HG03097 (cell line): Measurements from ENCODE around the gene CPT1B.
"Not testable (repeated sequence)": the region's sequence is repeated elsewhere in the genome, so short reads cannot be mapped to it uniquely, and the experiment has no call there.

Experiments
- ATAC-seq: cut with Tn5 transposase; IDR thresholded peaks from one replicate; pipeline ENCODE4 v1.9.1; 2021; ENCODE audit not compliant: unreplicated experiment, low FRiP score

CPT1B gene

DNA sequence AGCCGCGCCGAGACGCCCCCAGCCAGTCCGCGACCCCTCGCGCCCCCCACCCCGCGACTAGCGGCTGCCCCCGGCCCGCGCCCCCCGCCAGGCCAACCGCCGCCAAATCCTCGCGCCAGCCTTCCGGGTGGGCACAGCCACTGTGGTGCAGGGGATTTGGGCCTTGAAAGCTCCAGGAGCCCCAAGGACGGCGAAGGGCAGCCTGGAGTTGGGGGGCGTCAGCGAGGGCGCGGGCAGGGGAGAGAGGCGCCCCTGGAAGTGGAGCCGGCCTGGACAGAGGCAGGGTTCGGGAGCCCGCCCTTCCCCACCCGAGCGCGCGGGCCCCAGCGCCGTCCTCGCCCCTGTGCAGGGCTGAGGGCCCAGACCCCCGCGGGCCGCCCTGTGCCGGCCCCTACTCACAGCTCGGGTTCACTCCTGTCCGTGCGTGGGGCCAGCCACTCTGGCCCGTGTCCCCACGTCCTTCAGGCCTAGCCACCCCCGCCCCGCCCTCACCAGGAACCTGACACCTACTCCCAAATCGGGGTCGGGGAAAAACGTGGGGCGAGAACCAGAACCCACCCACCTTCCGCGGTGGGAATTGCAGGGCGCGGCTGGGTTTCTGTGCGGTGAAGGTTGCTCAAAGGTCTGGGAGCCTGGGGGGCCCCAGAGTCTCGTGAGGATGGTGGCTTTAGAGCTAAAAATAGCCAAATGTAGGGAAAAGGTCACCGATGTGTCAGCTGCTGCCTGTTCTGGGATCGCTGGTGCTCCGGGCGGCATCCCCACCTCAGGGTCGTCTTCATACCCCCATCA, at the start of gene CPT1B:
CPT1B (minus strand) TSS at position 441 of the 789 bp plus-strand sequence. CDS start 512 bp downstream, outside the sequence.
- no peak for ATAC-seq

GRCh38 chr22:50626850-50627641, 48.8 kb upstream of the CPT1B start:
- no peak for ATAC-seq

GRCh38 chr22:50626314-50626849, 48.2 kb upstream of the CPT1B start:
- ATAC-seq = no peak

DNA sequence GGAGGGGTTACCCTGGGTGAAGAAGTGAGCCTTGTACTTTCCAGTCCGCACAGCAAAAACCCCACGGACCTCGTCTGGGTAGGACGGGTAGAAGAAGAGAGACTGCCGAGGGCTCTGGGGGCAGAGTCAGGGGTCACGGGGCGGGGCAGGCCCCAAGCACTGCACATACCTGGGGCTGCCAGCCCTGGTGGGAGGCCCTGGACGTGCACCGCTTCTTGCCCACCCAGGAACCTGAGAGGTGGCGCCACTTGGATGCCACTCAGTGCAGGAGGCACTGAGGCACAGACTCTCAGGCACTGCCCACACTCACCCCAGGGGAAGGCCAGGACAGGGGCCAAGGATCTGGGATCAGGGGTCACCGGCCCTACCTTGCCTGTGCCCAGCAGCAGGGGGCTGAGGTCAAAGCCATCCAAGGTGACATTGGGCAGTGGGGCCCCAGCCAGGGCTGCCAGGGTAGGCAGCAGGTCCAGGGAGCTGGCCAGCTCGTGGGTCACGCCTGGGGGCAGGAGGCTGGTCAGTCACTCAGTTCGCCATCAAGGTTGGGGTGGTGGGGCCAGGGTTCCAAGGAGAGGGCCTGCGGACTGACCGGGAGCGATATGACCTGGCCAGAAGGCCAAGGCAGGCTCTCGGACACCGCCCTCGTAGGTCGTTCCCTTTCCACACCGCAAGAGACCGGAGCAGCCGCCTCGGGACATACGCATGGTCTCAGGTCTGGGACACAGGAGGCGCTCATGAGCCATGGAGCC, 47.5 kb upstream of the CPT1B start:
- no peak for ATAC-seq

DNA sequence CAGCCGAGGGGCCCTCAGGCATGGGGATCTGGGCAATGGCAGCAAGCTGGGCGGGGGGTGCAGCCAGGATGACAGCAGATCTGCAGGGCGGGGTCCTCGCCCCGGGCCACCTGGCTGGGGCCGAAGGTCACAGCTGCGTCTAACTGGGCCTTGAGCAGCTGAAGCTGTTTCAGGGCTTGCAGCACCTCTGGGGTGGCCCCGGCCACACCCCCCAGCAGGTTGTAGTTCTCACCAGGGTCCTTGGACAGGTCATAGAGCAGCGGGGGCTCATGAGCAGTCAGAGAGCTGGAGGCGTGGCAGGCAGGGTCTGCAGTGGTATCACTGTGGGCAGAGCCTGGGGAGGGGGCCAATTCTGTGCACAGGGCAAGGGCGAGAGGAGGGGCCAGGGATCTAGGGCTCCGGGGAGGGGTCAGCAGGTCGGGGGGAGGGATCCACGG, 46.9 kb upstream of the CPT1B start:
- ATAC-seq = no peak

- ATAC-seq = no peak
These were observed 46.3 kb upstream of the CPT1B start for GRCh38 chr22:50624347-50625130.

GRCh38 chr22:50622723-50623327, 44.6 kb upstream of the CPT1B start:
- ATAC-seq = no peak

DNA sequence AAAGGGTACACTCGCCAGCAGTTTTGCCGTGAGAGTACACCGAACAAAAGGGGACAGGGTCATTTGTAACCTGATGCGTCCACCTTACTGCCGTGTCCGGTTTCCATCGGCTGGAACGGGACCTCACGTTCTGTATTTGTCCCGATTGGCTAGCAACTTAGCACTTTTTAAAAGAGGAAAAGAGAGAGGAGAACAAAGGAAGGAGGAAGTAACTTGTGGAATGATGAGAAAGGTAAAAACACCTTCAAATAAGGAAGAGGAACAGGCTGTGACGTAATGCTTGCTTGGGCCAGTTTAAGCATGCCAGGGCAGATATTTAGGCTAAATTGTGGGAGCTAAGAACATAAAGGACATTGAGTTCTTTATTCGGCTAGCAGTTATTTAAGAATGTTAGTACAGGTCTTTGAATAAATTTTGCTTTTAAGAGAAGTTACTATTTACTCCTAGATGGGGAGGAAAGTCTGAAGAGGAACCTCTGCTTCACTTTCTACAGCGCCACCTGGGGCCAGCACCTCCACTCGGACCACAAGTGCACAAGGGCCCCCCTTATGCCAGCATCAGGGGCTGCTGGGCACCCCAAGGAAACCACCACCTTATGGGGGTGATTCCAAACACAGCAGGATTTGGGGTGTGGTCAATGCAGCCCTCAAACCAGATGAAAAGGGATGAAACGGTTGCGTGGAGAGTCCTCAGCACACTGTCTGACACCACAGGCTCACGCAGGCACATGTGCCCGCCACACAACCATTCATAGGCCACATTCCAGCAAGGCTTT, 43.9 kb upstream of the CPT1B start:
- no peak for ATAC-seq

DNA sequence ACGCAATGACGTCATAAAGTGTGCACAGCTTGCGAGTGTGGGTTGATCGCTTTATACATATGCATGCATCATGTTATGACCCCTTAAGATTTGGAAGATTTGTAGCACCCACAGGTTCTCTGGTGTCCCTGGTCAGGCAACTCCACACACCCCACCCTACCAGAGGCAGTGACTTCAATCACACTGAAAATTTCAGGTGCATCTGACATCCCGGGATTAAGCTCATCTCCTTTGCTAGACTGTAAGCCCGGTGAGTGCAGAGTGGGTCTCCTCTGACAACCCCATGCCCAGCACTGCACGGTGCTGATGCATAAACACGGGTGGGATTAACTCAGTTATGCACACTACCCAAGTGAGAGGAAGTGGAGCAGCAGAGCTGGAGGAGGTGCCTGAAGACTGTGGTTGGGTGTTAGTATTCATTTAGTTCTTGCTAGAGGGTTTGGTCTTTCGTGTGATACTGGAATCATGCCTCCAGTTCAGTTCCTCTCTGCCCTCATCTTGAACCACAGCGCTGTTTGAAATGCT, 43.2 kb upstream of the CPT1B start:
- ATAC-seq = no peak

GRCh38 chr22:50620593-50621355, 42.5 kb upstream of the CPT1B start:
- peak; percentile 31 for ATAC-seq

DNA sequence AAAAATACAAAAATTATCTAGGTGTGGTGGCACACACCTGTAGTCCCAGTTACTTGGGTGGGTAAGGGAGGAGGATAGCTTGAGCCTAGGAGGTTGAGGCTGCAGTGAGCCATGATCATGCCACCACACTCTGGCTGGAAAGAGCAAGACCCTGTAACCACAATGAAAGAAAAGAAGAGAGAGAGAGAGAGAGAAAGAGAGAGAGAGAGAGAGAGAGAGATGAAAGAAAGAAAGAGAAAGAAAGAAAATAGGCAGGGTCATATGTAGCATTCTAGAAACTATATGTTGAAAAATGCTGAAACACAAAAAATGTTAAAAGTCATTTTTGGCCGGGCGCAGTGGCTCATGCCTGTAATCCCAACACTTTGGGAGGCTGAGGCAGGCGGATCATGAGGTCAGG, 36.1 kb upstream of the CPT1B start:
- not testable (repeated sequence) for ATAC-seq

GRCh38 chr22:50613291-50613981, 35.2 kb upstream of the CPT1B start:
- ATAC-seq = no peak

GRCh38 chr22:50612528-50613221, 34.4 kb upstream of the CPT1B start:
- ATAC-seq = no peak

GRCh38 chr22:50612168-50612527, 33.9 kb upstream of the CPT1B start:
- no peak for ATAC-seq

- ATAC-seq = no peak
These were observed 33.3 kb upstream of the CPT1B start for GRCh38 chr22:50611341-50612060.

- no peak for ATAC-seq
These were observed 32.4 kb upstream of the CPT1B start for GRCh38 chr22:50610581-50610980.
